Thyroid gland (tissue), 4 donors: Measurements from ENCODE around the gene CABP2. TPM values are rescaled to one million over a fixed set of nuclear protein-coding genes. Genes with fewer than 3 reads are reported as not detected.
"Not testable (repeated sequence)": the region's sequence is repeated elsewhere in the genome, so short reads cannot be mapped to it uniquely, and the experiment has no call there.

Experiments used
- DNase-seq, 2 donors: peaks; one replicate each; pipeline ENCODE4 v3.0.0-alpha.2; 2019
- H3K27ac ChIP-seq, 3 donors: fragments of 200-600 bp; sonication (generic); 1 replicate in 2 of 3; 2 replicates in 1 of 3; pipeline ENCODE4 v1.5.1; 2016 to 2019; ENCODE audit warnings: mild to moderate bottlenecking in 1 of 3, moderate library complexity in 1 of 3
- H3K27me3 ChIP-seq: fragments of 200-600 bp; sonication (generic); one replicate; pipeline ENCODE4 v1.5.1; 2019
- H3K36me3 ChIP-seq, 2 donors: fragments of 200-600 bp; sonication (generic); one replicate each; pipeline ENCODE4 v1.5.1; 2016 to 2019
- H3K4me1 ChIP-seq, 2 donors: fragments of 200-600 bp; sonication (generic); one replicate each; pipeline ENCODE4 v1.5.1; 2017 to 2019
- H3K4me3 ChIP-seq, 3 donors: fragments of 200-600 bp; sonication (generic); replicated peaks in 1 of 3; 1 replicate in 2 of 3; 2 replicates in 1 of 3; pipeline ENCODE4 v1.5.1; 2016; ENCODE audit warnings: mild to moderate bottlenecking in 1 of 3
- H3K9me3 ChIP-seq: fragments of 200-600 bp; sonication (generic); one replicate; pipeline ENCODE4 v1.5.1; 2017
- POLR2A ChIP-seq, 2 donors: fragments of 450-650 bp; IDR thresholded peaks; one replicate each; pipeline ENCODE4 v1.6.1; 2017; ENCODE audit warnings: antibody characterized with exemption in 2 of 2, mild to moderate bottlenecking in 2 of 2, moderate library complexity in 1 of 2
- WGBS, 2 donors: methylation state at CpG; one replicate each; pipeline ENCODE4 v1.1.5; 2017; 5-methylcytosine and 5-hydroxymethylcytosine counted together
- intact Hi-C: fragments of 100-400 bp; cut with DNase I; formaldehyde crosslinking; loops from one replicate; pipeline ENCODE4 v1.15.1; 2023
- total RNA-seq, 4 donors: library from RNA; depleted of rRNA; stranded (reverse); fragments of >200 nt; gene quantifications; one replicate each; pipeline ENCODE4 v1.2.3, GENCODE V29; 2016
- TF ChIP-seq, protein P1 (sequence below), 6 experiments: fragments of 200-600 bp in 3 of 6; fragments of 450-650 bp in 3 of 6; sonication (generic) in 3 of 6; IDR thresholded peaks; one replicate each; pipeline ENCODE4 v1.5.1; 2016 to 2019; ENCODE audit warnings: antibody characterized with exemption in 6 of 6, mild to moderate bottlenecking in 2 of 6, inconsistent platforms in 1 of 6, moderate library complexity in 1 of 6

Gene CABP2
- total RNA-seq, 4 donors from 2014 or later: not detected

DNA sequence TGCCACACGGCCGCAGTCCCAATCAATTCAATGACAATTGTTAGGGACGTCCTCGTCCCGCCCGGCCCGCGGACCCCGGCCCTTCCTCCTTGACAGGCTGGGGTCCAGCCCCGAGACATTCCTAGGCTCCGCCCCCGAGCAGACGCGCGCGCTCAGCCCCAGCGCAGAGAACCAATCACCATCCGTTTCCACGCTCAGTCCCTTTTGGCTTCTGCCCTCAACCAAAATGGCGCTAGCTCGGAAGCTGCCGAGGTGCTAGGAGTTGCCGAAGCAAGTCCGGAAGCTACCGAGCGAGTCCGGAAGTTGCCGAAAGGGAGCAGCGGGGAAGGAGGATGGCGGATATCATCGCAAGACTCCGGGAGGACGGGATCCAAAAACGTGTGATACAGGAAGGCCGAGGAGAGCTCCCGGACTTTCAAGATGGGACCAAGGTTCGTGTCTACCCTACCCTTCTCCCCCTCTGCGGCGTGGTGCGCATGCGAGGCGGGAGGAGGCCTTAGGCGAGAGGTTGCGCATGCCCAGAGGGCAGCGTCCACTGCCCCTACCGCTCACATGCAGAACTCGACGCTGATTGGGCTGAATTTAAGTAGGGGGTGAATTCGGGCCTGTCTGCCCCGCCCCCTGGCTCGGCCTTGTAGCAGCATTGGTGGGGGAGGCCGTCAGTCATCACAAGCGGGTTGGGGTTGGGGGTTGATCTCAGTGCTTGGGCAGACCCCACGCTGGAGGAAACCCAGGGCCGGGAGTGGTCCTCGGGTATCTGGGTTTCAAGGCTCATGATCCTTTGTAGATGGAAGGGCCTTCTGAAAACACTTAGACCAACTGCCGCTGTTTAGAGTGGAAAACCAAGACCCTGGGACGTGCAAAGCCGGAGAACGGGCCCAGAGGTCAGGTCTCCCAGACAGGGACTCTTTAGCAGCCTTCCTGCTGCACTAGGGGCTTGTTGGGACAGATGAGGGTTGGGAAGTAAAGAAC is 40.1 kb downstream of the CABP2 start, which contains the start of gene AIP:
AIP (plus strand) TSS at position 200 of the 972 bp plus-strand sequence; CDS start at position 333, 133 bp downstream.
- Histone ChIP-seq H3K9me3 (no peaks in the 10 kb centered on the region), H3K4me3 (peak within 1 kb of the TSS in 2 of 3 donors; percentile 42 to 76), H3K27ac (peak within 1 kb of the TSS; percentile 76 to 90 (median 88)), H3K27me3 (no peaks in the 10 kb centered on the region), H3K4me1 (peaks cover 16 to 21% of the 10 kb centered on the region in 2 donors), H3K36me3 (peaks cover 0 to 10% of the 10 kb centered on the region in 2 donors)
- intact Hi-C loops: no loop called here
- peak in 1 of 2 donors; percentile 70 for TF ChIP-seq POLR2A (IDR thresholded peaks at IDR 0.05)
- TF ChIP-seq, protein P1, sequence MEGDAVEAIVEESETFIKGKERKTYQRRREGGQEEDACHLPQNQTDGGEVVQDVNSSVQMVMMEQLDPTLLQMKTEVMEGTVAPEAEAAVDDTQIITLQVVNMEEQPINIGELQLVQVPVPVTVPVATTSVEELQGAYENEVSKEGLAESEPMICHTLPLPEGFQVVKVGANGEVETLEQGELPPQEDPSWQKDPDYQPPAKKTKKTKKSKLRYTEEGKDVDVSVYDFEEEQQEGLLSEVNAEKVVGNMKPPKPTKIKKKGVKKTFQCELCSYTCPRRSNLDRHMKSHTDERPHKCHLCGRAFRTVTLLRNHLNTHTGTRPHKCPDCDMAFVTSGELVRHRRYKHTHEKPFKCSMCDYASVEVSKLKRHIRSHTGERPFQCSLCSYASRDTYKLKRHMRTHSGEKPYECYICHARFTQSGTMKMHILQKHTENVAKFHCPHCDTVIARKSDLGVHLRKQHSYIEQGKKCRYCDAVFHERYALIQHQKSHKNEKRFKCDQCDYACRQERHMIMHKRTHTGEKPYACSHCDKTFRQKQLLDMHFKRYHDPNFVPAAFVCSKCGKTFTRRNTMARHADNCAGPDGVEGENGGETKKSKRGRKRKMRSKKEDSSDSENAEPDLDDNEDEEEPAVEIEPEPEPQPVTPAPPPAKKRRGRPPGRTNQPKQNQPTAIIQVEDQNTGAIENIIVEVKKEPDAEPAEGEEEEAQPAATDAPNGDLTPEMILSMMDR (IDR thresholded peaks at IDR 0.05): peak in 2 of 6 experiments; percentile 18 to 34
- DNase-seq: peak; percentile 97 to 98
- 6 to 12% methylated on average over 39 to 60 of the region's 60 CpGs for WGBS, 2 donors

DNA sequence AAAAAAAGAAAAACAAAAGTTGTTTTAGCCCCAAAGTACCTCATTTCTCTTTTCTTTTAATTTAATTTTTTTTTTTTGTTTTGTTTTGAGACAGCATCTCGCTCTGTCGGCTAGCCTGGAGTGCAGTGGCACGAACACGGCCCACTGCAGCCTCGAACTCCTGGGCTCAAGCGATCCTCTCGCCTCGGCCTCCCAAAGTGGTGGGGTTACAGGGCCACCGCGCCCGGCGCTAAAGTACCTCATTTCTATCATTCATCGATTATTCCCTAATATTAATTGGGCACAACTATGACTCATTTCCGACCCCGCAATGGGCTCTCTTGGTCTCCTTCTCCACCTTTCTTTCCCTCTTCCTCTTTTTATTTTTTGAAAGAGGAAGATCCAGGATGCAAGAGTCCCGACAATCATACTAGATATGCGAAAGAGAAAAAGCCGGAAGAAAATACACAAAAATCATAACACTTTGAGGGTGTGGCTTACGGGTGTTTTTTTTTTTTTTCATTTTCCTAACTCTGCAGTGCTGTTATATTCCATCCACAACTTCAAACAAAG is 40.9 kb downstream of the CABP2 start:
- DNase-seq: no peak
- intact Hi-C loops: no loop called here
- 49 to 53% methylated on average over 19 of the region's 19 CpGs for WGBS, 2 donors
- peaks cover 0 to 2% of the 10 kb centered on the region in 2 donors for H3K36me3 ChIP-seq
- H3K27me3 ChIP-seq: no peaks in the 10 kb centered on the region
- H3K4me1 ChIP-seq: peaks cover 16 to 24% of the 10 kb centered on the region in 2 donors
- peak overlapping the region; percentile 76 to 90 (median 88) for H3K27ac ChIP-seq
- peak overlapping the region in 2 of 3 donors; percentile 42 to 76 for H3K4me3 ChIP-seq
- H3K9me3 ChIP-seq: no peaks in the 10 kb centered on the region
- TF ChIP-seq, protein P1 (IDR thresholded peaks at IDR 0.05): no peak
- TF ChIP-seq POLR2A (IDR thresholded peaks at IDR 0.05): no peak

DNA sequence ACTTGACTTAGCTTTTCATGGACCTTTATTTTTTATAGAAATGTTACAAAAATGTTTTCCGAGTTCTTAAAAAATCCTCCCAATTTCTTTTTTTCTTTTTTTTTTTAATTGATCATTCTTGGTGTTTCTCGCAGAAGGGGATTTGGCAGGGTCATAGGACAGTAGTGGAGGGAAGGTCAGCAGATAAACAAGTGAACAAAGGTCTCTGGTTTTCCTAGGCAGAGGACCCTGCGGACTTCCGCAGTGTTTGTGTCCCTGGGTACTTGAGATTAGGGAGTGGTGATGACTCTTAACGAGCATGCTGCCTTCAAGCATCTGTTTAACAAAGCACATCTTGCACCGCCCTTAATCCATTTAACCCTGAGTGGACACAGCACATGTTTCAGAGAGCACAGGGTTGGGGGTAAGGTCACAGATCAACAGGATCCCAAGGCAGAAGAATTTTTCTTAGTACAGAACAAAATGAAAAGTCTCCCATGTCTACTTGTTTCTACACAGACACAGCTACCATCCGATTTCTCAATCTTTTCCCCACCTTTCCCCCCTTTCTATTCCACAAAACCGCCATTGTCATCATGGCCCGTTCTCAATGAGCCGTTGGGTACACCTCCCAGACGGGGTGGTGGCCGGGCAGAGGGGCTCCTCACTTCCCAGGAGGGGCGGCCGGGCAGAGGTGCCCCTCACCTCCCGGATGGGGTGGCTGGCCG is 45.7 kb downstream of the CABP2 start:
- peak overlapping the region in 1 of 3 donors; percentile 49 for H3K27ac ChIP-seq
- H3K36me3 ChIP-seq, H3K4me1 ChIP-seq, H3K4me3 ChIP-seq, H3K9me3 ChIP-seq, H3K27me3 ChIP-seq, intact Hi-C loops, DNase-seq: not testable (repeated sequence)
- WGBS, 2 donors: 66 to 67% methylated on average over 15 of the region's 16 CpGs

DNA sequence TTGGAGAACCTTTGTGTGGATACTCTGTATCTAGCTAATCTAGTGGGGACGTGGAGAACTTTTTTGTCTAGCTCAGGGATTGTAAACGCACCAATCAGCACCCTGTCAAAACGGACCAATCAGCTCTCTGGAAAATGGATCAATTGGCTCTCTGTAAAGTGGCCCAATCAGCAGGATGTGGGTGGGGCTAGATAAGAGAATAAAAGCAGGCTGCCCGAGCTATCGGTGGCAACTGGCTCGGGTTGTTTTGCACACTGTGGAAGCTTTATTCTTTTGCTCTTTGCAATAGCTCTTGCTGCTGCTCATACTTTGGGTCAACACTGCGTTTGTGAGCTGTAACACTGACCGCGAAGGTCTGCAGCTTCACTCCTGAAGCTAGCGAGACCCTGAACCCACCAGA is 46.6 kb downstream of the CABP2 start:
- H3K9me3 ChIP-seq, H3K4me3 ChIP-seq, intact Hi-C loops, DNase-seq, H3K27ac ChIP-seq, H3K27me3 ChIP-seq, H3K4me1 ChIP-seq, H3K36me3 ChIP-seq: not testable (repeated sequence)
- WGBS, 2 donors: 87 to 91% methylated on average over 10 of the region's 10 CpGs

DNA sequence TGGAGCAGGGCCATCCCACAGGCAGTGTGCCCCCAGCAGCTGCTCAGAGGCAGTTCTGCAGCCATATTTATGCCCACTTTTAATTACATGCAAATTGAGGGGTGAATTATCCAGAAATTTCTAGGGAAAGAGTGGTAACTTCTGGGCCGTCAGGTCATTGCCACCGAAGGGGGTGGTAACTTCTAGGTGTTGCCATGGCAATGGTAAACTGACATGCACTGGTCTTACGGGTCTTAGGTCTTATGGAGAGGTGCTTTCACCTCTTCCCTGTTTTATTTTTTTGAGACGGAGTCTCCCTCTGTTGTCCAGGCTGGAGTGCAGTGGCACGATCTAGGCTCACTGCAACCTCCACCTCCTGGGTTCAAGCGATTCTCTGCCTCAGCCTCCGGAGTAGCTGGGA is 50.4 kb downstream of the CABP2 start:
- TF ChIP-seq POLR2A (IDR thresholded peaks at IDR 0.05): no peak
- TF ChIP-seq, protein P1 (IDR thresholded peaks at IDR 0.05): no peak
- WGBS, 2 donors: 80% methylated on average over 7 of the region's 7 CpGs

More for the DNA sequence above, 50.4 kb downstream of the CABP2 start:
- no peaks in the 10 kb centered on the region for H3K27me3 ChIP-seq
- no peak overlapping the region for H3K4me3 ChIP-seq
- H3K36me3 ChIP-seq: no peaks in the 10 kb centered on the region
- no peaks in the 10 kb centered on the region for H3K9me3 ChIP-seq
- no peak for DNase-seq
- H3K4me1 ChIP-seq: peaks cover 12 to 15% of the 10 kb centered on the region in 2 donors
- H3K27ac ChIP-seq: no peak overlapping the region
- intact Hi-C loops: no loop called here
